ENCODE measurements around the gene MGAT4C. TPM values are rescaled to one million over a fixed set of nuclear protein-coding genes. Genes with fewer than 3 reads are reported as not detected.

The MGAT4C gene
- total and polyA plus RNA-seq, 2 of the 8 experiments (the other 6 are each of a cell fraction or from before 2014, with no cell fraction given): 1.6 to 2.5 TPM

DNA sequence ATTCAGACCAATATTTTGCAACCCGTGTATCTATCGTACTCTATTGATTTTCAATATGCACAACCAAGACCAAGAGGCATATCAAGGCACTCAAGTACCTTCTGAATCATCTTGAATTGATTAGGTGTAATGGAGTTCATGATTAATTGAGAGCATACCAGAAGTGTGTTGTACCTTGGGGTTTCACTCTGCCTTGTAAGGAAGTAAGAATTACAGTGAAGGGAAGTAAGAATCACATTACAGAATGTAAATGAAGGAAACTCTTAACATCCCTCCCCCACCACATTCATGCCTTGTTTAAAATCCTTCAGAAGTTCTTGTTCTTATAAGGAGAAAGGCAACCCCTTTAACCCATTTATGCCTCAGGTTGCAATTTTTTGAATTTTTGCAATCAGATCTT is 5.4 kb upstream of the MGAT4C start:
- Histone ChIP-seq H3K79me1 (ENCODE audit: low read depth, low read length) (no peaks in the 10 kb centered on the region), H4K8ac (ENCODE audit: extremely low read depth, insufficient read depth, low read length) (no peak overlapping the region), H3K18ac (ENCODE audit: extremely low read depth, low read length) (no peak overlapping the region), H2BK5ac (ENCODE audit: low read depth, low read length) (no peak overlapping the region), H2BK15ac (ENCODE audit: low read length) (no peak overlapping the region), H2BK20ac (ENCODE audit: low read length) (no peak overlapping the region), H3K4me1 (replicated peaks in 1 of 4; ENCODE audit: control insufficient read depth in 3 of 4, insufficient read depth in 4 of 4, low read length in 3 of 4) (peaks cover 0 to 14% (median 5%) of the 10 kb centered on the region in 4 experiments; a peak in 4 of 7 replicates), H3K4me3 (ENCODE audit: extremely low read depth in 1 of 4, insufficient read depth in 2 of 4, low read depth in 3 of 4, low read length in 4 of 4) (no peak overlapping the region), H4K20me1 (replicated peaks in 1 of 2; ENCODE audit: control insufficient read depth in 1 of 2, insufficient read depth in 2 of 2, low read length in 2 of 2) (no peaks in the 10 kb centered on the region), H3K14ac (ENCODE audit: insufficient read length) (no peak overlapping the region), H4K91ac (replicated peaks; ENCODE audit: insufficient read length, low read length) (no peak overlapping the region), H3K56ac (replicated peaks; ENCODE audit: insufficient read length, low read depth, low read length) (no peak overlapping the region), H2AFZ (ENCODE audit: low read length) (no peak overlapping the region), H3K23me2 (ENCODE audit: low read depth, low read length) (no peaks in the 10 kb centered on the region; the same call in 1 of the 2 replicates), H2AK5ac (ENCODE audit: low read depth, low read length) (no peak overlapping the region), H3K9ac (replicated peaks in 1 of 4; ENCODE audit: extremely low read depth in 1 of 4, low read depth in 3 of 4, low read length in 3 of 4) (no peak overlapping the region), H3K23ac (ENCODE audit: insufficient read length) (no peak overlapping the region), H4K5ac (ENCODE audit: insufficient read length, low read depth, low read length) (no peak overlapping the region), H2BK120ac (replicated peaks; ENCODE audit: low read depth, low read length) (no peak overlapping the region), H3K4me2 (ENCODE audit: insufficient read depth in 1 of 2, low read depth in 2 of 2, low read length in 2 of 2) (peak overlapping the region in 1 of 2 experiments; percentile 48; a peak in 1 of 4 replicates), H3K9me3 (ENCODE audit: insufficient read depth in 2 of 2, low read depth in 1 of 2, low read length in 1 of 2) (no peaks in the 10 kb centered on the region), H3K4ac (replicated peaks; ENCODE audit: insufficient read length, low read depth, low read length) (no peak overlapping the region), H2BK12ac (ENCODE audit: low read depth, low read length) (no peak overlapping the region), H3K36me3 (ENCODE audit: control insufficient read depth in 2 of 4, insufficient read depth in 4 of 4, low read length in 3 of 4) (no peaks in the 10 kb centered on the region), H3K27me3 (replicated peaks in 1 of 4; ENCODE audit: control insufficient read depth in 3 of 4, extremely low read depth in 1 of 4, insufficient read depth in 3 of 4, low read length in 3 of 4) (no peaks in the 10 kb centered on the region), H3K79me2 (ENCODE audit: control insufficient read depth in 1 of 2, insufficient read depth in 2 of 2, low read length in 2 of 2) (no peaks in the 10 kb centered on the region), H3K27ac (ENCODE audit: low read depth, low read length) (no peak overlapping the region)
- no peak for DNase-seq (ENCODE audit: low read depth in 1 of 2, low spot score in 2 of 2)
- ChIA-PET POLR2A (ENCODE audit: partially characterized antibody) (no interaction called here), CTCF (ENCODE audit: partially characterized antibody) (interaction anchor here (1.5 kb wide), 1 partner anchor 653 kb away, joined by 6 read pairs; no protein-coding TSS in a partner anchor)
- TF ChIP-seq MAFK (IDR thresholded peaks at IDR 0.05; ENCODE audit: low read depth, low read length): no peak
- TF ChIP-seq SAP30 (IDR thresholded peaks at IDR 0.05; ENCODE audit: insufficient read depth, insufficient replicate concordance, low read length): no peak
- TF ChIP-seq SP4 (IDR thresholded peaks at IDR 0.05; ENCODE audit: low read length): no peak
- no peak for TF ChIP-seq RNF2 (IDR thresholded peaks at IDR 0.05; ENCODE audit: borderline replicate concordance, low read depth, low read length, missing control alignments, poor library complexity, severe bottlenecking)
- no peak for TF ChIP-seq ASH2L (IDR thresholded peaks at IDR 0.05; ENCODE audit: low read length)
- WGBS, 2 experiments (ENCODE audit: extremely low coverage in 1 of 2, insufficient coverage in 1 of 2, insufficient read length in 1 of 2, insufficient replicate concordance in 2 of 2, low coverage in 1 of 2, low lambda C conversion rate in 2 of 2, missing lambda C conversion rate in 1 of 2): 93% methylated on average over 2 of the region's 2 CpGs; no CpG with 5 or more reads in 1 of the 2 experiments
- FAIRE-seq: no peak

Data from H1 (cell line).